ENCODE measurements around the gene DNAI1.

DNA sequence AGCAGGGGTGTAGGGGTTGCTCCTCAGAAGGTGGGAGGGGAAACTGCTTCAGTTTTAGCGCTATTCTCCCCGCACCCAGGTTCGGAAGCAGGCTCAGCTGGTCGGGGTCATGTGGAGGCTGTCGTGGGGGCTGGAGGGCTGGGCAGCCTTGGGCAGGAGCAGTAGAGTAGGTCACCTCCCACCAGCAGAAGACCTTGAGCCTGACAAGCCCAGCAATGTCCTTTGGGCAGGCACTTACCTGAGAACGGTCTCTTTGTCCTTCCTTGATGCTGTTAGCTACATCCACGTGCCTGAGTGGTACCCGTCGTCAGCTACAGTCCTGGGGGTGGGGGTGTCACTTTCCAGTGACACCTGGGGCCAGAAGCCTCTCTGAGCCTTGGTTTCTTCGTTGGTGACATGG lies 43.9 kb downstream of the DNAI1 start:
- TF ChIP-seq, protein P1, sequence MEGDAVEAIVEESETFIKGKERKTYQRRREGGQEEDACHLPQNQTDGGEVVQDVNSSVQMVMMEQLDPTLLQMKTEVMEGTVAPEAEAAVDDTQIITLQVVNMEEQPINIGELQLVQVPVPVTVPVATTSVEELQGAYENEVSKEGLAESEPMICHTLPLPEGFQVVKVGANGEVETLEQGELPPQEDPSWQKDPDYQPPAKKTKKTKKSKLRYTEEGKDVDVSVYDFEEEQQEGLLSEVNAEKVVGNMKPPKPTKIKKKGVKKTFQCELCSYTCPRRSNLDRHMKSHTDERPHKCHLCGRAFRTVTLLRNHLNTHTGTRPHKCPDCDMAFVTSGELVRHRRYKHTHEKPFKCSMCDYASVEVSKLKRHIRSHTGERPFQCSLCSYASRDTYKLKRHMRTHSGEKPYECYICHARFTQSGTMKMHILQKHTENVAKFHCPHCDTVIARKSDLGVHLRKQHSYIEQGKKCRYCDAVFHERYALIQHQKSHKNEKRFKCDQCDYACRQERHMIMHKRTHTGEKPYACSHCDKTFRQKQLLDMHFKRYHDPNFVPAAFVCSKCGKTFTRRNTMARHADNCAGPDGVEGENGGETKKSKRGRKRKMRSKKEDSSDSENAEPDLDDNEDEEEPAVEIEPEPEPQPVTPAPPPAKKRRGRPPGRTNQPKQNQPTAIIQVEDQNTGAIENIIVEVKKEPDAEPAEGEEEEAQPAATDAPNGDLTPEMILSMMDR (conservative IDR thresholded peaks at IDR 0.05; ENCODE audit: low read depth, low read length) = no peak
- TF ChIP-seq EZH2 (IDR thresholded peaks at IDR 0.05; ENCODE audit: low read length, unreplicated experiment) (no peak), EZH2phosphoT487 (IDR thresholded peaks at IDR 0.05; ENCODE audit: borderline replicate concordance, low read length) (no peak)

Measured in PC-3 (cell line).